ENCODE data around the gene CUEDC1.

CUEDC1 gene

GRCh38 chr17:57874434-57875289 is 80.5 kb downstream of the CUEDC1 start:
- no peak for DNase-seq (ENCODE audit: low read depth)

DNA sequence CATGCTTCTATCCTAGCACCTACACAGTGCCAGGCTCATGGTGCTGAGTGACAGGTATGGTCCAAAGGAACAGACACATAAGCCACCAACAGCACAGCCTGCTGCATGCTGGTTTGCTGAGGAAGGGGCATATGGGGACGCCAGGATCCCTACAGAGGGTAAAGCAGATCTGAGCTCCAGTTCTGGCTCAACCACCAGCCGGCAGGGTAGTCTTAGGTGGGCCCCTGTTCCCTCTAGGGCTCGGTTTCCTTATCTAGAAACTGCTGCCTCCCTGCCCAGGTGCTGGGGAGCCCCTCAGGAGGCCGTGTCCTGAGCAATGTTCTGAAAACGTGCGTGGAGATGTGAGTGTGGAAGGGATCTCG is 81.2 kb downstream of the CUEDC1 start:
- no peak for DNase-seq (ENCODE audit: low read depth)

DNA sequence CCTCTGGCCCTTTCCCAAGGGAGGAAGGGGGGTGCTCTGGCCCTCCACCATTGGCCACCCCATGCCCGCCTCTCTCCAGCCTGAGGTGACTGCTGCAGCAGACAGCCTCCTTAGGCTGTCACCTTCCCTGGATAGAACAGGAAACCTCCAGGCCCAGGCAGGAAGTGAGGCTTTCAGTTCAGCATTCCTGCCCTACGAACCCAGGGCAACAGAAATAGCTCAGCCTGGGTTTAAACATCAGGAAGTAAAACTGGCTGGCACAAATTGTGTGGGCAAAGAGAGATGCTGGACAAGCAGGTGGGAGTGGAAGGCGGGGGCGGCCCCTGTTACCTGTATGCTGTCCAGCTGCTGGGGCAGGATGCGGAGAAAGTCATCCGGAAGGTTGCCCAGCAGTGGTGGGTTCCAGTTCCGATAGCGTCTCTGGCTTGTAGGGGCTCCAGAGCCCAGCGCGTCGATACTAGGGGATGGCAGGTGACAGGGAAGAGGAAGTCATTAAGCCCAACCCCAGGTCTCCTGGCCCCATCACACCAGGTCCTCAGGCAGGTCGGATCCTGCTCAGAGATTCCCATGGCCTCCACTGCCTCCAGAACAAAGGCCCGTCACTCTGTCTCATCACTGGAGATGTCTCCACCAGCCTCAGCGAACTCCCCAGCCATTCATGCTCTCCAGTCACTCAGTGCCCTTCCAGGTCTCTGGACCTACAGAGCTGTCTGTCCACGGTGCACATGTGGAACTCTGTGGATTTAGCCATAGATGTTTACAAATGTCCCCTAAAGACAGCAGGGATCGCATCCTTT is 81.8 kb downstream of the CUEDC1 start:
- no peak for DNase-seq (ENCODE audit: low read depth)

- no peak for DNase-seq (ENCODE audit: low read depth)
Observed at GRCh38 chr17:57872536-57872935, 82.7 kb downstream of the CUEDC1 start.

GRCh38 chr17:57871863-57872262 is 83.3 kb downstream of the CUEDC1 start:
- no peak for DNase-seq (ENCODE audit: low read depth)

GRCh38 chr17:57871155-57871554 is 84.1 kb downstream of the CUEDC1 start:
- DNase-seq (ENCODE audit: low read depth): no peak

GRCh38 chr17:57870283-57870635 is 85.0 kb downstream of the CUEDC1 start:
- no peak for DNase-seq (ENCODE audit: low read depth)

DNA sequence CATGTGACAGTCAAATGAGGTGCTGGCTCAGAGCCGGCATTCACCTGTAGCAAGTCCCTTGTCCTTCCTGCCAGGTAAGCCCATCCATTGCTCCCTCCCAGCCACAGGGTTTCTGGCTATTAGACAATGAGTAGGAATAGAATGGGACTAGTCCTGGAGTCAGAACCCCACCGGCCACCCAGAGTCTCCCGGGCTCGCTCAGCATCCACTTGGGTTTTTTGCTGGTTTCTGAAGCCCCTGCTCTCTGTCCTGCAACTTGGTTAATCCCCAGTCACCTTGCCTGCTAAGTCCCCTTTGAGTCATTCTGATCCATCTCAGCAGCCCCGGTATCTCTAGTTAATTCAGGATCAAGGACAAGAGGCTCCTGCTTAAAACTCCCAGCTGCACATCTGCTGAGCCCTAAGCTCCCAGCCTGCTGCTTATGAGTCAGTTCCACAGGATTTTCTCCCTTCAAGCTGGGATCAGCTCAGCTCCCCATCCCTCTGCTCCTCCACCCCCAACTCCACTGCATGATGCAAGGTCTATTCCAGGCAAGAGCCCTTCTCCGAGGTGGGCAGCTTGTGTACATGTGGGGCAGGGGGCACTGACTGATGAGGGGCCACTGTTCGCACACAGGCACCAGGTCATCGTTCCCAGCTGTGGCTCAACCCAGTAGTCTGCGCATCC is 85.5 kb downstream of the CUEDC1 start:
- DNase-seq (ENCODE audit: low read depth): no peak

DNA sequence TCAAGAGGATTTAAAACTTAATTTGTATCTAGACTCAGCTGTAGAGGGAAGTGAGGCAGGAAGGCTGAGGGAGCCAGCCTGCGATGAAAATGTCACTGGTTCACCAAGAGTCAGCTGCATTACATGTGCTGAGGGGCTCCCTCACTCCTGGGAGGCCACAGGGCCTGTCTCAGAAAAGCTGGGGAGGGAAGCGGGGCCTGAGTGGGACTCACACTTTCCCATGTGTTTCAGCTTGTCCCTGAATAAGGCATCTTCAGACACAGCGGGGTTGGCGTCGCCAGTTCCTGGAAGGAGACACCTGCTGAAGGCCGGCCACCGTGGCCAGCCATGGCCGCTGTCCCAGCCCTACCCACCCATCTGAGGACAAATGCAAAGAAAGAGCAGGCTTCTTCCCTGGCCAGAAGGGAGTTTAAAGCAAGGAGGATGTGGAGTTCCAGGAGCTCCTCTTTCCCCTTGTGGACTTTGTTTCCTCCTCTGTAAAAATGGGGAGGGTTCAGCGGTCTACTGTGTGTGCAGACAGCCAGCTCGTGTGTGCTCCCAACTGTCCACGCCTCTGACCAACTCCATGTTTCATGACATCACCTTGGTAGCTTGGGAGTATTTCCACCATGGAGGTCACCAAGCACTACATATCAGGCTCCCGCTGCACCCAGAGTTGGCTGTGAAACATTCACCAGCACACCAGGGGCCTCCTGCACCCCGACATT is 86.1 kb downstream of the CUEDC1 start:
- no peak for DNase-seq (ENCODE audit: low read depth)

GRCh38 chr17:57868007-57868909 is 87.0 kb downstream of the CUEDC1 start:
- DNase-seq (ENCODE audit: low read depth): no peak

- no peak for DNase-seq (ENCODE audit: low read depth)
Observed at GRCh38 chr17:57867126-57867525, 88.1 kb downstream of the CUEDC1 start.

DNA sequence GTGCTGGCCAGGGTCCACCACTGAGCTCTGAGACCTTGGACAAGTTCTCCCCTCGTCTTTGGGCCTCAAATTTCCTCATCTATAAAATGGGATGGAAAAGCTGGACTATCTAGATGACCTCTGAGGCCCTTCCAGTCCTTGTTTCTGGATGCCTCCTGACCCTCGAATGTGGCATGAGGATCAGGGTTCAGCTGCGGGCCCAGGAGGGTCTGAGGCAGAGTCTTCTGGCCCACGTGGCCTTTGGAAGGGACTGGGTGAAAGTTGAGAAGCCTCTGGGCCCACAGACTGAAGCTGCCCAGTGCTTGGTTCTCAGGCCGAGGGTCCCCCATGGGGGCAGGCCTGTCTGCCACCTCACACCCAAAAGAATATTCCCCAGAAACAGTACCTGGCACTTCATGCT is 88.5 kb downstream of the CUEDC1 start:
- no peak for DNase-seq (ENCODE audit: low read depth)

GRCh38 chr17:57866319-57866718 is 88.9 kb downstream of the CUEDC1 start:
- no peak for DNase-seq (ENCODE audit: low read depth)

- no peak for DNase-seq (ENCODE audit: low read depth)
Observed at GRCh38 chr17:57864273-57864672, 90.9 kb downstream of the CUEDC1 start.

DNA sequence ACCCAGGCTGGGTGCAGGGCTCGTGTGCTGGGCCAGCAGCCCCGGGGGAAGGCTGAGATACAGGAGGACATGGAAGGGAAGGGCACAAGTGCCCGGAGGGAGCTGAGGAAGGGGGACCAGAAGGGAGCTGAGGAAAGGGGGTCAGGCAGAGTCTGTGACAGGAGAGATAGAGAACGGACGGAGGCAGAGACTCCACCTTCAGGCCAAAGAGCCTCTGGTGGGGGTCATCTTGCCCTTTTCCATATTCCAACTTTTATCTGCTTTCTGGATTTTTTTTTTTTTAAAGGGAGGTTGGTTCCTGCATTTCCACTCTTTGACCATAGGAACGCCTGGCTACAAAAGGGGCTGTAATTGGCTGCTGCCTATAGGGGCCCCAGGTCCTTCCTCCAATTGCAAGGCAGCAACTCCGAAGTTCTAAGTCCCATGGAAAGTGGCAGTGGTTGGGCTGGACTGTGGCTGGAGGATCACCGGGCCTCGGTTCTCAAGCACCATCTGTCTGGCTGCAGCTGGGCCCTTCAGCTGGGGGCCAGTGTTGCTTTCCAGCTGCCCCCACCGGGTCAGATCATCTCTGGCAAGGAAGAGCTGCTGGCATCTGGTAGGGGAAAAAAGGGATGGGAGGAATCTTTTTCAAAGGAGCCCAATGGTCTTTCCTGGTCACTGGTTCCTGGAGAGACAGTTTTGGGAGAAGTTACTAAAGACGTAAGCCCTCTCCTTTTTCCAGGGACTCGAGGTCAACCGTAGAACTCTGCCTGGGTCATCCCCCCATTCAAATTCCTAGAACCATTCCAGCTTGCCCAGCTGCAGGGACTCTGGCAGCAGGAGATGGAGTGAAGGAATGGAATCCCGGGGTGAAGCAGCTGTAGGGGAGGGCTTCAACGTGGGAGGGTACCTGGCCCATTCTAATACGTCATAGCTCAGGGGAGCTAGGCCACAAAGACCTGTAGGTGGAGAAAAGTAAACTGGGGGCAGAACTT is 92.2 kb downstream of the CUEDC1 start:
- DNase-seq (ENCODE audit: low read depth): no peak

DNA sequence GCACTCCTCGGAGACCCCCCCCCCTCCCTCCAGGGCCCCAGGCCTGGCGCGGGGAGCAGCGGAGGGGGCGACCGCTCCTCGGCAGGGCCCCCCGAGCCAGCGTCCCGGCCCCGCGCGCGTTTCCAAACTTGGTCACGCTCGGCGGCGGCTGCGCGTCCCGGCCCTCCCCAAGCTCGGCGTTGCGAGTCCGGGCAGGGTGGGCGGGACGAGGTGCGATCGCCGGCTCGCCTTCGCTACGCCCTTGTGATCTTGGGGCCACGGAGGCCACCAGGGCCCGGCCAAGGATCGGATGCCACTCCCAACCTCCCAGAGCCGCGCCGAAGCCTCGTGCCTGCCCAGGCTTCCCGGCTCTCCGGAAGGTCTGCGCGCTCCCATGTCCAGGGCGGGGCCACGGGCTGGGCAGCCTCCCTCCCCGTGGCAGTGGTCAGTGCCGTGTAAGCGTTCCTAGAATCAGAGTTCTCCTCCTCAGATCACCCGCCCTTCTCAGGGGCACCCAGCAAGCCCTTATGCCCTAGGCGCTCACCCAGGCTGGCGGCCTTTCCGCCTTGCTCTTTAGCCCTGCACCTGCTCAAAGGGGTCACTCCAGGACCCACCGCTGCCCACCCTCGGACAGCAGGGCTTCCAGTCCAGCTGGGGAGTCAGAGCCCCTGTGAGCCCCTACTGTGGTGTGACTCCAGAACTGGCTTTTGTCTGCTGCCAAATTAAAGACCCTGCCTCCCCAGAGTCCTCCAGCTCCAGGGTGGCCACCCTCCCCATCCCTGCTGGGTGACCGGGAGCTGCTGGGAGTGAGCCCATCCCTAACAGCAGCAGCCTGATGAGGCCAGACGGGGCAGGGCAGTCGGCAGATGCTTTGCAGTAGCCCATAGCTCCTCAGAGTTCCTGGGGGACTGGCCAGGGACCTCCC is 93.2 kb downstream of the CUEDC1 start:
- no peak for DNase-seq (ENCODE audit: low read depth)

DNA sequence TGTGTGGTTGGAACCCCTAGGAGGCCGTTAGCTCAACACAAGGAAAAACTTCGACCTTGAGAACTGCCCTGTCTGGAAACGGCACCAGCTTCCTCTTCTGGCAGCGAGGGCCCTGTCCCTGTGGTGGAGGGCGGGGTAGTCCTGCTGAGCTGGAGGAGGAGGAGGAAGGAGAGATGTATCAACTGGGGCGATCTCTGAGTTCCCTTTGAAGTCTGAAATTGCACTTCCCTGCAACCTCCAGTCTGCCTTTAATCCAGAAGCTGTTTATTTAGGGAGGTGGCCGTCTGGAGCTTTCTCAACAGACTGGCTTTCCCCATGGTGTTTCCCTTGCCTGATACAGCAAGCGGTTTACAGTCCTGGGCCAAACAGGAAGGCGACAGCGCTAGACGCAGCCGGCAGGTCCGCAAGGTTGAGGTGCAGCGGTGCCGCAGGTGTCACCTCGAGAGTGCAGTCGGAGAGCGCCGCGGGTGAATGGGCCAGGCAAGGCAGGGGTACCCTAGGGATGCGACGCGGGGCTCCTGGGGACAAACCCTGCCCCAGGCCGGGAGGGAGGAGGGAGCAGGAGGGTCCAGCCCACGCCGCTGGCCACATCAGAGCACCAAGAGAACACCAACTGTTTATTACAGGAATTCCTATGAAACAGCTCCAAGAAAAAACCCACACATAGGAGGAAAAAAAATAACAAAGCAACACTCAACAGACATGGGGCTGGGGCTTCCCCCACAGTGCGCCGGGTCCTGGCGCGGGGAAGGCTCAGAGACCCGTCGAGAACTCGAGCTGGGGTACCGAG is 94.0 kb downstream of the CUEDC1 start:
- DNase-seq (ENCODE audit: low read depth): no peak

DNA sequence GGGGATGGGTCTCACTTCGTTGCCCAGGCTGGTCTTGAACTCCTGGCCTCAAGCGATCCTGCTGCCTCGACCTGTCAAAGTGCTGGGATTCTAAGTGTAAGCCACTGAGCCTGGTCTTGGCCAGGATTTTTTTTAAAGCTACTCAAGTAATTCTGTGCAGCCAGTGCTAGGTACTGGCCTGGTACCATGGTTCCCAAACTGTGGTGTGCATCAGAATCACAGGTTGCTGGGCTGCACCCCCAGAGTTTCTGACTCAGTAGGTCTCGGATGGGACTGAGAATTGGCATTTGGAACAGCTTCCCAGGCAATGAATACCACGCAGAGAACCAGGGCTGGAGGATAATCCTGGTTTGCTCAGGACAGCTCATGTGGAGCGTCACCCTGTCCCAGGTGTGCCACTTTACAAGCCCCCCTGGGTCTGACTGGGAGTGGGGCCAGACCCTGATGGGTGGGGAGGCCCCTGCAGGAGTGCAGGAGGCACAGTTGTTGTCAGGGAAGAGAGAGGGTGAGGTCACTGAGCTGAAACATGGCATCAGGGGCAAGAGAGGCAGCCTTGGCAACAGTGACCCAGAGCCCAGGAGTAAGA is 94.7 kb downstream of the CUEDC1 start:
- DNase-seq (ENCODE audit: low read depth): no peak

Data from stimulated activated CD8-positive, alpha-beta memory T cell treated with anti-CD3 and anti-CD28 coated beads, Interleukin-12 subunit alpha, Interleukin-12 subunit beta, amount 100 ng/mL, for 1 hour (primary cell).